Coronary artery (tissue), 2 donors: Measurements from ENCODE around the gene MRGPRX2.

Experiments used
- DNase-seq: peaks from one replicate; pipeline ENCODE4 v3.0.0-alpha.2; 2017; ENCODE audit warnings: low spot score
- H3K27ac ChIP-seq, 2 donors: fragments of 200-600 bp; sonication (generic); one replicate each; pipeline ENCODE4 v1.5.1; 2016 to 2019
- H3K4me3 ChIP-seq: fragments of 200-600 bp; sonication (generic); 2 replicates; pipeline ENCODE4 v1.5.1; 2016; ENCODE audit warnings: mild to moderate bottlenecking, moderate library complexity
- TF ChIP-seq, protein P1 (sequence below): fragments of 200-600 bp; sonication (generic); IDR thresholded peaks from one replicate; pipeline ENCODE4 v1.5.1; 2019; ENCODE audit warnings: antibody characterized with exemption

MRGPRX2 gene

DNA sequence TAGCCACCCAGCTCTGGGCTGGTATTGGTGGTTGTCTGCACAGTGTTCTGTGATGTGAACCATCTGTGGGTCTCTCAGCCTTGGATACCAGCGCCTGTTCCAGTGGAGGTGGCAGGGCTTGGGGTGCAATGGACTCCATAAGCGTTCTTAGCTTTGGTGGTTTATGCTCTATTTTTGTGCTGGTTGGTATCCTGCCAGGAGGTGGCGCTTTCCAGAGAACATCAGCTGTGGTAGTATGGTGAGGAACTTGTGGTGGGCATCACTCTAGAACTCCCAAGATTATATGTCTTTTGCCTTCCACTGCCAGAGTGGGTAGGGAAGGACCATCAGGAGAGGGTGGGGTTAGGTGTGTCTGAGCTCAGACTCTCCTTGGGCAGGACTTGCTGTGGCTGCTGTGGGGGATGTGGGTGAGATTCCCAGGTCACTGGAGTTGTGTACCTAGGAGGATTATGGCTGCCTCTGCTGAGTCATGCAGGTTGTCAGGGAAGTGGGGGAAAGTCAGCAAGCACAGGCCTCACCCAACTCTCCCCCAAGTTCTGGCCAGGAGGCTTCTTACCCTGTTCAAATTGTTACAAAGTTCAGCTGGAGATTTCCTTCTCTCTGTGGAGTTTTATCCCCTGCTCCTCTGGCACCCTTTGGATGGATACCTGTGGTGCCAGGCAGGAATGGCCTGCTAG, 47.2 kb downstream of the MRGPRX2 start:
- TF ChIP-seq, protein P1, sequence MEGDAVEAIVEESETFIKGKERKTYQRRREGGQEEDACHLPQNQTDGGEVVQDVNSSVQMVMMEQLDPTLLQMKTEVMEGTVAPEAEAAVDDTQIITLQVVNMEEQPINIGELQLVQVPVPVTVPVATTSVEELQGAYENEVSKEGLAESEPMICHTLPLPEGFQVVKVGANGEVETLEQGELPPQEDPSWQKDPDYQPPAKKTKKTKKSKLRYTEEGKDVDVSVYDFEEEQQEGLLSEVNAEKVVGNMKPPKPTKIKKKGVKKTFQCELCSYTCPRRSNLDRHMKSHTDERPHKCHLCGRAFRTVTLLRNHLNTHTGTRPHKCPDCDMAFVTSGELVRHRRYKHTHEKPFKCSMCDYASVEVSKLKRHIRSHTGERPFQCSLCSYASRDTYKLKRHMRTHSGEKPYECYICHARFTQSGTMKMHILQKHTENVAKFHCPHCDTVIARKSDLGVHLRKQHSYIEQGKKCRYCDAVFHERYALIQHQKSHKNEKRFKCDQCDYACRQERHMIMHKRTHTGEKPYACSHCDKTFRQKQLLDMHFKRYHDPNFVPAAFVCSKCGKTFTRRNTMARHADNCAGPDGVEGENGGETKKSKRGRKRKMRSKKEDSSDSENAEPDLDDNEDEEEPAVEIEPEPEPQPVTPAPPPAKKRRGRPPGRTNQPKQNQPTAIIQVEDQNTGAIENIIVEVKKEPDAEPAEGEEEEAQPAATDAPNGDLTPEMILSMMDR = no peak
- DNase-seq = no peak

DNA sequence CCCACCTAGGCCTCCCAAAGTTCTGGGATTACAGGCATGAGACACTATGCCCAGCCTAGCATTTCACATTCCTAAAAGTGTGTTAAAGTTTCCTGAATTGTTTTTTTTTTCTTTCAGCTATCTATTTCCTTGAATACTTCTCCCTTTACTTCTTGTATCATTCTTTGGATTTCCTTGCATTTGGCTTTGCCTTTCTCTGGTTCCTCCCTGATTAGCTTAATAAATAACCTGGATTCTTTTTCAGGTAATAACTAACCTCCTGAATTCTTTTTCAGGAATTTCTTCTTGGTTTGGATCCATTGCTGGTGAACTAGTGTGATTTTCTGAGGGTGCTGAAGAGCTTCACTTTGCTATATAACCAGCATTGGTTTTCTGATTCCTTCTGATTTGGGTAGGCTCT, 47.9 kb downstream of the MRGPRX2 start:
- TF ChIP-seq, protein P1 = no peak
- DNase-seq = no peak
- Histone ChIP-seq H3K4me3 (no peak overlapping the region), H3K27ac (no peak overlapping the region)

More for the DNA sequence above, 47.2 kb downstream of the MRGPRX2 start:
- H3K27ac ChIP-seq = no peak overlapping the region
- no peak overlapping the region for H3K4me3 ChIP-seq
